B cell (primary cell): ENCODE results near the gene STRADA. TPM values are rescaled to one million over a fixed set of nuclear protein-coding genes. Genes with fewer than 3 reads are reported as not detected.

ENCODE experiments used
- ATAC-seq: fragments of 200-7000 bp; cut with Tn5 transposase; one replicate; pipeline ENCODE4 v1.10.0; 2021; ENCODE audit warnings: low read depth, mild to moderate bottlenecking, moderate number of reproducible peaks, moderate library complexity
- CTCF ChIA-PET: fragments of 350-600 bp; sonication (Branson Sonifier 250); formaldehyde crosslinking; loops from one replicate; lab custom pipeline; 2021; ENCODE audit warnings: antibody characterized with exemption, inconsistent platforms; lab: Charles Lee
- POLR2A ChIA-PET: fragments of 350-600 bp; sonication (Branson Sonifier 250); formaldehyde crosslinking; loops from one replicate; lab custom pipeline; 2021; ENCODE audit warnings: antibody characterized with exemption; lab: Charles Lee
- DNase-seq: peaks from one replicate; pipeline ENCODE4 v3.0.0; 2013
- H2AFZ ChIP-seq: 2 replicates; pipeline ENCODE4 v1.6.1; 2012; ENCODE audit warnings: mild to moderate bottlenecking, low read depth, low read length; ENCODE audit not compliant: insufficient read depth, poor library complexity, severe bottlenecking
- H3K27ac ChIP-seq, 2 donors: 1 replicate in 1 of 2; 2 replicates in 1 of 2; pipeline ENCODE4 v1.5.1; 2012 to 2013; ENCODE audit warnings: low read length in 2 of 2, mild to moderate bottlenecking in 2 of 2, moderate library complexity in 1 of 2
- H3K27me3 ChIP-seq, 4 experiments: fragments of 200-600 bp in 1 of 4; sonication (generic) in 1 of 4; replicated peaks in 1 of 4; 1 replicate in 2 of 4; 2 replicates in 2 of 4; pipeline versions ENCODE4 v1.6.1 to v1.7.0; 2013 to 2016; ENCODE audit warnings: low read length in 3 of 4, mild to moderate bottlenecking in 2 of 4, mixed read lengths in 1 of 4, moderate library complexity in 1 of 4; ENCODE audit not compliant: insufficient read depth in 4 of 4, control insufficient read depth in 3 of 4; ENCODE audit errors: control extremely low read depth in 1 of 4
- H3K36me3 ChIP-seq, 2 experiments: replicated peaks in 1 of 2; 1 replicate in 1 of 2; 2 replicates in 1 of 2; pipeline versions ENCODE4 v1.6.1 to v1.7.1; 2013; ENCODE audit warnings: low read length in 1 of 2; ENCODE audit not compliant: insufficient read depth in 2 of 2, control insufficient read depth in 1 of 2; ENCODE audit errors: control extremely low read depth in 1 of 2, extremely low read depth in 1 of 2
- H3K4me1 ChIP-seq, 2 donors: fragments of 200-600 bp in 1 of 2; sonication (generic) in 1 of 2; 1 replicate in 1 of 2; 2 replicates in 1 of 2; pipeline versions ENCODE4 v1.5.1 to v1.6.1; 2013 to 2017; ENCODE audit warnings: low read length in 2 of 2; ENCODE audit not compliant: control insufficient read depth in 2 of 2, insufficient read depth in 2 of 2
- H3K4me2 ChIP-seq: replicated peaks from 2 replicates; pipeline ENCODE3; 2012; ENCODE audit warnings: mild to moderate bottlenecking, low read depth, low read length; ENCODE audit not compliant: poor library complexity, severe bottlenecking
- H3K4me3 ChIP-seq, 5 experiments: fragments of 200-600 bp in 1 of 5; sonication (generic) in 1 of 5; 1 replicate in 3 of 5; 2 replicates in 2 of 5; pipeline versions ENCODE4 v1.5.1 to v1.7.0; 2011 to 2016; ENCODE audit warnings: low read length in 4 of 5, mild to moderate bottlenecking in 4 of 5, low read depth in 2 of 5, control low read depth in 1 of 5, moderate library complexity in 1 of 5; ENCODE audit not compliant: insufficient read depth in 1 of 5; ENCODE audit errors: control extremely low read depth in 1 of 5, extremely low read depth in 1 of 5
- H3K79me2 ChIP-seq: fragments of 200-600 bp; sonication (generic); one replicate; pipeline ENCODE4 v1.6.0; 2016; ENCODE audit warnings: low read length; ENCODE audit not compliant: control insufficient read depth, insufficient read depth
- H3K9ac ChIP-seq: fragments of 200-600 bp; sonication (generic); 2 replicates; pipeline ENCODE4 v1.6.1; 2017; ENCODE audit warnings: mild to moderate bottlenecking, low read length, moderate library complexity
- H3K9me3 ChIP-seq, 3 donors: one replicate each; pipeline versions ENCODE4 v1.6.1 to v1.7.1; 2013; ENCODE audit warnings: low read length in 2 of 3; ENCODE audit not compliant: control insufficient read depth in 2 of 3, insufficient read depth in 1 of 3; ENCODE audit errors: control extremely low read depth in 1 of 3
- H4K20me1 ChIP-seq: 2 replicates; pipeline ENCODE4 v1.6.0; 2012; ENCODE audit warnings: mild to moderate bottlenecking, low read length; ENCODE audit not compliant: insufficient read depth, control insufficient read depth, poor library complexity, severe bottlenecking
- H3K27ac Mint-ChIP-seq: one replicate; pipeline ENCODE4 v1.8.0; 2021; ENCODE audit warnings: mixed read lengths
- H3K27me3 Mint-ChIP-seq: one replicate; pipeline ENCODE4 v1.8.0; 2021; ENCODE audit warnings: mixed read lengths
- H3K4me1 Mint-ChIP-seq: one replicate; pipeline ENCODE4 v1.8.0; 2021; ENCODE audit warnings: mixed read lengths
- H3K4me3 Mint-ChIP-seq: one replicate; pipeline ENCODE4 v1.8.0; 2021; ENCODE audit warnings: mixed read lengths
- H3K9me3 Mint-ChIP-seq: one replicate; pipeline ENCODE4 v1.8.0; 2022; ENCODE audit warnings: mixed read lengths; ENCODE audit not compliant: insufficient read depth
- EZH2 ChIP-seq: IDR thresholded peaks from 2 replicates; pipeline ENCODE4 v1.6.1; 2012; ENCODE audit warnings: borderline replicate concordance, low read depth, mild to moderate bottlenecking, moderate library complexity, low read length; ENCODE audit not compliant: insufficient read depth, poor library complexity, severe bottlenecking
- WGBS: methylation state at CpG from one replicate; pipeline ENCODE4 v1.1.5; 2013; ENCODE audit warnings: missing lambda C conversion rate; ENCODE audit not compliant: insufficient coverage; 5-methylcytosine and 5-hydroxymethylcytosine counted together
- intact Hi-C: fragments of 100-400 bp; cut with micrococcal nuclease; formaldehyde crosslinking; loops from one replicate; pipeline ENCODE4 v1.10.0; 2022
- polyA plus RNA-seq: library from polyadenylated mRNA; depleted of rRNA; stranded (reverse); fragments of >200 nt; gene quantifications from 2 replicates; pipeline ENCODE4 v1.2.3, GENCODE V29; 2012
- total RNA-seq, 2 donors: library from RNA; stranded (reverse); fragments of 120-200 nt in 1 of 2; gene quantifications; 1 replicate in 1 of 2; 2 replicates in 1 of 2; pipeline versions ENCODE4 v1.2.3 to v1.2.4, GENCODE V29; 2013 to 2022
- TF ChIP-seq, protein P1 (sequence below): fragments of 200-600 bp; IDR thresholded peaks from one replicate; pipeline ENCODE4 v1.8.0; 2022; ENCODE audit warnings: antibody characterized with exemption, mild to moderate bottlenecking

The STRADA gene
- total and polyA plus RNA-seq, 2 donors (not counting 1 experiment from before 2014, with no cell fraction given), result 48.1 to 93.2 TPM

DNA sequence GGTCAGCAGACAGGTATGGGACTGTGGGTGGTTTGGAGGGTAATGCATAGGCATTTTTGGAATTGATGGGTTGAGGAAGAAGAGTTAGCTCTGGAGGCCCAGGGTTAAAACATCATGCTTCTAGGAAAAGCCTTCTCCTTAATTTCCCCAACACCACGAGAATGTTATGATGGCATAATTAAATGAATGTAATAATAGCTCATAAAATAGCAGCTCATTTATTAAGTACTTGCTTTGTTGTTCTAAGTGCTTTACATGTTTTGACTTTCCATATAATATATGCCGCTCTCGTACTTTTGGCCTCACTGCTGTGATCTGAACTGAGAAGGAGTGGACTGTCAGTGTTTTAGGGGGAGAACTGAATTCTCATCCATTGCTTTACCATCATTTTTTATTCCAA is 56.0 kb downstream of the STRADA start:
- intact Hi-C loops, result no loop called here
- Histone ChIP-seq H3K4me3 (no peak overlapping the region), H3K4me2 (no peak overlapping the region), H3K79me2 (peaks cover 13% of the 10 kb centered on the region), H3K9ac (no peak overlapping the region), H3K27ac (no peak overlapping the region), H3K36me3 (peaks cover 6 to 74% of the 10 kb centered on the region in 2 experiments), H3K4me1 (no peaks in the 10 kb centered on the region), H3K9me3 (peaks cover 0 to 5% (median 0%) of the 10 kb centered on the region in 3 donors), H2AFZ (no peak overlapping the region), H3K27me3 (no peaks in the 10 kb centered on the region), H4K20me1 (no peaks in the 10 kb centered on the region)
- Mint-ChIP-seq H3K27me3 (no peaks in the 10 kb centered on the region), H3K4me1 (no peaks in the 10 kb centered on the region), H3K27ac (no peak overlapping the region), H3K9me3 (no peaks in the 10 kb centered on the region), H3K4me3 (no peak overlapping the region)
- ChIA-PET CTCF (interaction anchor here (1.2 kb wide), 1 partner anchor 10 kb away, joined by 3 read pairs; no protein-coding TSS in a partner anchor), POLR2A (interaction anchor here (1.1 kb wide), 1 partner anchor 9 kb away, joined by 11 read pairs; no protein-coding TSS in a partner anchor)
- WGBS, result no CpG with 5 or more reads among the region's 3 CpGs
- DNase-seq, result no peak
- TF ChIP-seq, protein P1, sequence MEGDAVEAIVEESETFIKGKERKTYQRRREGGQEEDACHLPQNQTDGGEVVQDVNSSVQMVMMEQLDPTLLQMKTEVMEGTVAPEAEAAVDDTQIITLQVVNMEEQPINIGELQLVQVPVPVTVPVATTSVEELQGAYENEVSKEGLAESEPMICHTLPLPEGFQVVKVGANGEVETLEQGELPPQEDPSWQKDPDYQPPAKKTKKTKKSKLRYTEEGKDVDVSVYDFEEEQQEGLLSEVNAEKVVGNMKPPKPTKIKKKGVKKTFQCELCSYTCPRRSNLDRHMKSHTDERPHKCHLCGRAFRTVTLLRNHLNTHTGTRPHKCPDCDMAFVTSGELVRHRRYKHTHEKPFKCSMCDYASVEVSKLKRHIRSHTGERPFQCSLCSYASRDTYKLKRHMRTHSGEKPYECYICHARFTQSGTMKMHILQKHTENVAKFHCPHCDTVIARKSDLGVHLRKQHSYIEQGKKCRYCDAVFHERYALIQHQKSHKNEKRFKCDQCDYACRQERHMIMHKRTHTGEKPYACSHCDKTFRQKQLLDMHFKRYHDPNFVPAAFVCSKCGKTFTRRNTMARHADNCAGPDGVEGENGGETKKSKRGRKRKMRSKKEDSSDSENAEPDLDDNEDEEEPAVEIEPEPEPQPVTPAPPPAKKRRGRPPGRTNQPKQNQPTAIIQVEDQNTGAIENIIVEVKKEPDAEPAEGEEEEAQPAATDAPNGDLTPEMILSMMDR, result no peak
- TF ChIP-seq EZH2, result no peak
- ATAC-seq, result no peak

DNA sequence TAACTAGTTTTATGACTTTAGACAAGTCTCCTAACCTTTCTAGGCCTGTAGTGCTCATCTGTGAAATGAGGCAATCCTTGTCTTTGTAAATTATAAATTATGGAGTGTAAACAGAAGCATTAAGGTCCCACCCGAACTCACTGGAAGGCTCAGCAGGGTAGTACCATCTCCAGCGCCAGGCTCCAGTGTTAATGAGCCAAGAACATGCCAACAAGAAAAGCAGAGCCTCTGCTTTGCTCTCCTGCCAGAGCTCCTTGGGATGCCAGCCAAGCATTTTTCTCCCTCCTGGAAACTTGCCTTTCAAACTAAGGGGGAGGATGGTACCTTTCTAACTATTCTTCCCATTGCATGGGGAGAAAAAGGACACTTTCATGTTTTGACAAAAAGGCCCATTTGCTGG is 56.6 kb downstream of the STRADA start:
- ChIA-PET POLR2A (interaction anchor here (1.1 kb wide), 1 partner anchor 10 kb away, joined by 11 read pairs; no protein-coding TSS in a partner anchor), CTCF (interaction anchor here (1.2 kb wide), 1 partner anchor 9 kb away, joined by 3 read pairs; no protein-coding TSS in a partner anchor)
- no peak overlapping the region for H3K27ac Mint-ChIP-seq
- H3K36me3 ChIP-seq, result peaks cover 6 to 73% of the 10 kb centered on the region in 2 experiments
- no peaks in the 10 kb centered on the region for H3K4me1 Mint-ChIP-seq
- H3K9ac ChIP-seq, result no peak overlapping the region
- no peaks in the 10 kb centered on the region for H3K4me1 ChIP-seq
- H3K4me3 ChIP-seq, result no peak overlapping the region
- H3K79me2 ChIP-seq, result peaks cover 16% of the 10 kb centered on the region
- ATAC-seq (no peak), DNase-seq (no peak)
- H3K27me3 Mint-ChIP-seq, result no peaks in the 10 kb centered on the region
- no peaks in the 10 kb centered on the region for H4K20me1 ChIP-seq
- TF ChIP-seq EZH2, result no peak
- TF ChIP-seq, protein P1, result no peak
- H3K4me3 Mint-ChIP-seq, result no peak overlapping the region
- H3K9me3 ChIP-seq, result peaks cover 0 to 5% (median 0%) of the 10 kb centered on the region in 3 donors
- H3K9me3 Mint-ChIP-seq, result no peaks in the 10 kb centered on the region
- intact Hi-C loops, result no loop called here
- no peak overlapping the region for H2AFZ ChIP-seq
- 100% methylated on average over 2 of the region's 2 CpGs for WGBS
- H3K27me3 ChIP-seq, result no peaks in the 10 kb centered on the region
- H3K4me2 ChIP-seq, result no peak overlapping the region
- H3K27ac ChIP-seq, result no peak overlapping the region
